Measurements from ENCODE around the gene HS6ST3.

HS6ST3 gene

DNA sequence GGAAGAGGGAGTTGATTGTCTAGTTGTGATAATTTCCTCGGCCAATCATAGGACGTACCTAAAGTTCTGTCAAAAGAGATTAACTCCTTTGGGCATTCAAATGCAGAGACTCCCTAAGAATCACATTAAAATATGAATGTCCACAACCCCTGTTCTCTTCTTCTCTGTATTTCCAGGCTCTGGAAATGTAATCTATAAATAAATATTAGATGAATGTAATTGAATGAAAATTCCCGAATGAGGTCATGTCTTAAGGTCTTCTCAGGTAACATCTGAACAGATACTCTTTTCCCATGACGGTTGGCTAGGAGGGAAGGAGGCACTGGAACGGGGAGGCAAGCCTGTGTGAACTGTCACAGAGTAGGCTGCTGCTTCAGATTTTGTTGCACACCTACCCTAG lies 759.2 kb downstream of the HS6ST3 start:
- Histone ChIP-seq H3K27ac (ENCODE audit: low read depth, low read length) (no peak overlapping the region), H4K20me1 (ENCODE audit: control insufficient read depth, insufficient read depth, low read depth, low read length) (no peaks in the 10 kb centered on the region), H3K4me3 (ENCODE audit: low read length) (no peak overlapping the region), H3K36me3 (ENCODE audit: control insufficient read depth, low read length) (no peaks in the 10 kb centered on the region), H3K27me3 (ENCODE audit: control insufficient read depth, low read length) (no peaks in the 10 kb centered on the region), H3K79me2 (ENCODE audit: control insufficient read depth, low read length) (no peaks in the 10 kb centered on the region), H3K9me2 (replicated peaks; ENCODE audit: control insufficient read depth, low read length) (no peaks in the 10 kb centered on the region), H3F3A (ENCODE audit: control insufficient read depth, insufficient read depth) (no peaks in the 10 kb centered on the region), H3K4me2 (ENCODE audit: low read length) (no peak overlapping the region), H3K9me3 (ENCODE audit: control insufficient read depth, insufficient read depth, low read length) (no peaks in the 10 kb centered on the region), H3K4me1 (ENCODE audit: control insufficient read depth, low read length) (no peaks in the 10 kb centered on the region)
- TF ChIP-seq EZH2phosphoT487 (IDR thresholded peaks at IDR 0.05; ENCODE audit: borderline replicate concordance, low read length): no peak
- TF ChIP-seq, protein P1, sequence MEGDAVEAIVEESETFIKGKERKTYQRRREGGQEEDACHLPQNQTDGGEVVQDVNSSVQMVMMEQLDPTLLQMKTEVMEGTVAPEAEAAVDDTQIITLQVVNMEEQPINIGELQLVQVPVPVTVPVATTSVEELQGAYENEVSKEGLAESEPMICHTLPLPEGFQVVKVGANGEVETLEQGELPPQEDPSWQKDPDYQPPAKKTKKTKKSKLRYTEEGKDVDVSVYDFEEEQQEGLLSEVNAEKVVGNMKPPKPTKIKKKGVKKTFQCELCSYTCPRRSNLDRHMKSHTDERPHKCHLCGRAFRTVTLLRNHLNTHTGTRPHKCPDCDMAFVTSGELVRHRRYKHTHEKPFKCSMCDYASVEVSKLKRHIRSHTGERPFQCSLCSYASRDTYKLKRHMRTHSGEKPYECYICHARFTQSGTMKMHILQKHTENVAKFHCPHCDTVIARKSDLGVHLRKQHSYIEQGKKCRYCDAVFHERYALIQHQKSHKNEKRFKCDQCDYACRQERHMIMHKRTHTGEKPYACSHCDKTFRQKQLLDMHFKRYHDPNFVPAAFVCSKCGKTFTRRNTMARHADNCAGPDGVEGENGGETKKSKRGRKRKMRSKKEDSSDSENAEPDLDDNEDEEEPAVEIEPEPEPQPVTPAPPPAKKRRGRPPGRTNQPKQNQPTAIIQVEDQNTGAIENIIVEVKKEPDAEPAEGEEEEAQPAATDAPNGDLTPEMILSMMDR (IDR thresholded peaks at IDR 0.05; ENCODE audit: low read depth, low read length, poor library complexity, severe bottlenecking): no peak

DNA sequence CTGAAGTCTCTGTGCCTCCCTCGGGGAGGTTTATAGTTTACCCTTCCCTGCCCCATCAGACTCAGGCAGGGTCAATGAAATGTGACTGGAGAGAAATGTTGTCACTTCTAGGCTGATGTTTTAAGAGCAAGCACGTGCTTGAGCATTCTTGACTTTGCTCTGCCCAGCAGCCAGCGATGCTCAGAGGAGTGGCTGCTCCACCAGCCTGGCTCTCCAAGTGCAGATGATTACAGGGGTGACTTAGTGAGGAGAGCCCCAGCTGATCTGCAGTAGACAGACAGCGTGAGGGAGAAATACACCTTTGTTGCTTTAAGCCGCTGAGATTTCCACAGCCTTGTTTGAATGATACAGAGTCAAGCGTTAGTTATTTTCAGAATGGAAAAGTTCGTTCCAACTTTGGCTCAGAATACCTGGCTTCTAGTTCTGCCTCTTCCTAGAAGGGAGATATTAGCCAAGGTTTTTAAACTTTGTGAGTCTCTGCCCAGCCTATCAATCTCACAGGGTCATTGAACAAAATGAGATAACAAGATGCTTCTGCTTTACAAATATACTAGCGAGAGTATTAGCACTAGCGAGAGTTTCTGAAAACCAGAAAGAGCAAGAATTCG lies 760.7 kb downstream of the HS6ST3 start:
- Histone ChIP-seq H3K4me2 (ENCODE audit: low read length) (no peak overlapping the region), H3K36me3 (ENCODE audit: control insufficient read depth, low read length) (no peaks in the 10 kb centered on the region), H3K79me2 (ENCODE audit: control insufficient read depth, low read length) (no peaks in the 10 kb centered on the region), H3K27me3 (ENCODE audit: control insufficient read depth, low read length) (no peaks in the 10 kb centered on the region), H3K4me1 (ENCODE audit: control insufficient read depth, low read length) (no peaks in the 10 kb centered on the region), H3K4me3 (ENCODE audit: low read length) (no peak overlapping the region), H3F3A (ENCODE audit: control insufficient read depth, insufficient read depth) (no peaks in the 10 kb centered on the region), H3K9me2 (replicated peaks; ENCODE audit: control insufficient read depth, low read length) (no peaks in the 10 kb centered on the region), H4K20me1 (ENCODE audit: control insufficient read depth, insufficient read depth, low read depth, low read length) (no peaks in the 10 kb centered on the region), H3K9me3 (ENCODE audit: control insufficient read depth, insufficient read depth, low read length) (no peaks in the 10 kb centered on the region), H3K27ac (ENCODE audit: low read depth, low read length) (no peak overlapping the region)
- TF ChIP-seq, protein P1 (IDR thresholded peaks at IDR 0.05; ENCODE audit: low read depth, low read length, poor library complexity, severe bottlenecking): no peak
- TF ChIP-seq EZH2phosphoT487 (IDR thresholded peaks at IDR 0.05; ENCODE audit: borderline replicate concordance, low read length): no peak

DNA sequence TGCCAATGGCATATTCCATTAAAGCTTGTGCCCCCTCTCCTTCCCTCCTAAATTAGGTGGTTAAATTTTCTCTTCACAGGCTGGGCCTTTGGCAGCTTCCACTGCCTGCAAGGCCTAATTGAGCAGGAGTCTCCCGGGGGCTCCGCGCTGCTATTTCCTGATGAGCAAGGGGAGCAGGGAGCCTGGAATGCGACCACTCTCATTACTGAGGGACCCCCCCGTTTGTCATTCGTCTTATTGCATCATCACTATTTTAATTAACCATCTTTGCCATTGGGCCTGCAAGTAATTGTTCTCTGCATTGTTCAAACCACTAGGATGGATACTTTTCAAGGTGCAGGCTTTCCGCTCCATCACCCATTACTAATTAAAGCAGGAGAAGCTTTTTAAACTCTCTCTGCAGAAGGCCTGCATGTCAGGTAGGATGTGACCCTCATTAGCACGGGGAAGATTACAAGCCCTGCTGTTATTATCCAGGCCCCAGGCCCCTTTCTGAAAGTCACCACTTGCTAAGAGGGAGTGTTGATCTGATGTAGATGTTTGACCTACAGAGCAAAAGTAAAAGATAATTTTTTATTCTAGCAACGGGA lies 762.0 kb downstream of the HS6ST3 start:
- Histone ChIP-seq H3K27ac (ENCODE audit: low read depth, low read length) (no peak overlapping the region), H3K27me3 (ENCODE audit: control insufficient read depth, low read length) (no peaks in the 10 kb centered on the region), H3F3A (ENCODE audit: control insufficient read depth, insufficient read depth) (no peaks in the 10 kb centered on the region), H3K9me2 (replicated peaks; ENCODE audit: control insufficient read depth, low read length) (no peaks in the 10 kb centered on the region), H4K20me1 (ENCODE audit: control insufficient read depth, insufficient read depth, low read depth, low read length) (no peaks in the 10 kb centered on the region), H3K4me2 (ENCODE audit: low read length) (no peak overlapping the region), H3K4me3 (ENCODE audit: low read length) (no peak overlapping the region), H3K4me1 (ENCODE audit: control insufficient read depth, low read length) (no peaks in the 10 kb centered on the region), H3K79me2 (ENCODE audit: control insufficient read depth, low read length) (no peaks in the 10 kb centered on the region), H3K36me3 (ENCODE audit: control insufficient read depth, low read length) (no peaks in the 10 kb centered on the region), H3K9me3 (ENCODE audit: control insufficient read depth, insufficient read depth, low read length) (no peaks in the 10 kb centered on the region)
- no peak for TF ChIP-seq EZH2phosphoT487 (IDR thresholded peaks at IDR 0.05; ENCODE audit: borderline replicate concordance, low read length)
- TF ChIP-seq, protein P1 (IDR thresholded peaks at IDR 0.05; ENCODE audit: low read depth, low read length, poor library complexity, severe bottlenecking): no peak

Measured in DOHH2 (cell line).